Stimulated activated CD8-positive, alpha-beta memory T cell treated with anti-CD3 and anti-CD28 coated beads, Interleukin-4, amount 100 ng/mL, for 24 hours (primary cell): ENCODE data around the gene IMPA2.
"Not testable (repeated sequence)": the region's sequence is repeated elsewhere in the genome, so short reads cannot be mapped to it uniquely, and the experiment has no call there.

ENCODE experiments used
- DNase-seq: peaks from one replicate; pipeline ENCODE4 v3.0.0-alpha.2; 2020; ENCODE audit warnings: low read depth

The IMPA2 gene

GRCh38 chr18:12049978-12050811 is 68.9 kb downstream of the IMPA2 start:
- no peak for DNase-seq

- no peak for DNase-seq
Observed at GRCh38 chr18:12052866-12053265, 71.6 kb downstream of the IMPA2 start.

GRCh38 chr18:12053289-12053688 is 72.0 kb downstream of the IMPA2 start:
- no peak for DNase-seq

- no peak for DNase-seq
Observed at GRCh38 chr18:12056034-12056883, 75.0 kb downstream of the IMPA2 start.

- DNase-seq = no peak
Observed at GRCh38 chr18:12056884-12057402, 75.6 kb downstream of the IMPA2 start.

GRCh38 chr18:12057419-12058039 is 76.2 kb downstream of the IMPA2 start:
- no peak for DNase-seq

- no peak for DNase-seq
Observed at GRCh38 chr18:12059334-12060181, 78.3 kb downstream of the IMPA2 start.

- no peak for DNase-seq
Observed at GRCh38 chr18:12060182-12060870, 79.0 kb downstream of the IMPA2 start.

GRCh38 chr18:12061685-12062084 is 80.4 kb downstream of the IMPA2 start:
- no peak for DNase-seq

- DNase-seq = no peak
Observed at GRCh38 chr18:12062974-12063373, 81.7 kb downstream of the IMPA2 start.

GRCh38 chr18:12064086-12064763 is 82.9 kb downstream of the IMPA2 start:
- DNase-seq = no peak

GRCh38 chr18:12065397-12065796 is 84.1 kb downstream of the IMPA2 start:
- DNase-seq = no peak

- DNase-seq = no peak
Observed at GRCh38 chr18:12066910-12067511, 85.7 kb downstream of the IMPA2 start.

GRCh38 chr18:12067671-12068070 is 86.4 kb downstream of the IMPA2 start:
- DNase-seq = no peak

GRCh38 chr18:12068316-12068949 is 87.1 kb downstream of the IMPA2 start:
- DNase-seq = not testable (repeated sequence)

GRCh38 chr18:12068950-12069320 is 87.6 kb downstream of the IMPA2 start:
- DNase-seq = no peak

GRCh38 chr18:12071066-12071465 is 89.8 kb downstream of the IMPA2 start:
- not testable (repeated sequence) for DNase-seq

GRCh38 chr18:12072996-12073395 is 91.7 kb downstream of the IMPA2 start:
- DNase-seq = no peak

- no peak for DNase-seq
Observed at GRCh38 chr18:12074736-12075135, 93.4 kb downstream of the IMPA2 start.
